MM.1S (cell line): Measurements from ENCODE around the gene SCO2.

Source experiments
- EZH2 ChIP-seq: fragments of 300-600 bp; sonication (generic); optimal IDR thresholded peaks from 2 replicates; pipeline ENCODE3; 2017; ENCODE audit warnings: low read depth, mild to moderate bottlenecking, antibody characterized with exemption, low read length, mixed read lengths
- EZH2phosphoT487 ChIP-seq: fragments of 300-600 bp; sonication (generic); IDR thresholded peaks from 2 replicates; pipeline ENCODE4 v1.6.1; 2018; ENCODE audit warnings: antibody characterized with exemption, low read length
- TF ChIP-seq, protein P1 (sequence below): fragments of 300-600 bp; sonication (generic); IDR thresholded peaks from 2 replicates; pipeline ENCODE4 v1.5.1; 2016; ENCODE audit warnings: antibody characterized with exemption, low read length, mixed read lengths

DNA sequence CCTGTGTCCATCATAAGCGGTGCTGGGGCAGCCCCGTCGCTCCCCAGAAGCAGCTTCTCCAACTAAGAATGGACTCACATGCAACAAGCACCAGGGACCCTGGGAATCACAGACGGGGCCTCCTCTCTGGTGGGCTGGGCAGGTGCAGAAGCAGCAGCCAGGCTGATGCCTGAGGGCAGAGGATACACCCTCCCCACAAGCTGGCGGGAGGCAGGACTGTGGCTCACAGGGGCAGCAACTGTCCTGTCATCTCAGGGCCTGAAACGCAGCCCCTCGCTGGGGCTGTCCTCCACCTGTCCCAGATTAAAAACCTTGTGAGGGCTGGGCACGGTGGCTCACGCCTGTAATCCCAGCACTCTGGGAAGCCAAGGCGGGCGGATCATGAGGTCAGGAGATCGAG, 47.5 kb downstream of the SCO2 start:
- TF ChIP-seq, protein P1, sequence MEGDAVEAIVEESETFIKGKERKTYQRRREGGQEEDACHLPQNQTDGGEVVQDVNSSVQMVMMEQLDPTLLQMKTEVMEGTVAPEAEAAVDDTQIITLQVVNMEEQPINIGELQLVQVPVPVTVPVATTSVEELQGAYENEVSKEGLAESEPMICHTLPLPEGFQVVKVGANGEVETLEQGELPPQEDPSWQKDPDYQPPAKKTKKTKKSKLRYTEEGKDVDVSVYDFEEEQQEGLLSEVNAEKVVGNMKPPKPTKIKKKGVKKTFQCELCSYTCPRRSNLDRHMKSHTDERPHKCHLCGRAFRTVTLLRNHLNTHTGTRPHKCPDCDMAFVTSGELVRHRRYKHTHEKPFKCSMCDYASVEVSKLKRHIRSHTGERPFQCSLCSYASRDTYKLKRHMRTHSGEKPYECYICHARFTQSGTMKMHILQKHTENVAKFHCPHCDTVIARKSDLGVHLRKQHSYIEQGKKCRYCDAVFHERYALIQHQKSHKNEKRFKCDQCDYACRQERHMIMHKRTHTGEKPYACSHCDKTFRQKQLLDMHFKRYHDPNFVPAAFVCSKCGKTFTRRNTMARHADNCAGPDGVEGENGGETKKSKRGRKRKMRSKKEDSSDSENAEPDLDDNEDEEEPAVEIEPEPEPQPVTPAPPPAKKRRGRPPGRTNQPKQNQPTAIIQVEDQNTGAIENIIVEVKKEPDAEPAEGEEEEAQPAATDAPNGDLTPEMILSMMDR, result no peak
- TF ChIP-seq EZH2 (no peak), EZH2phosphoT487 (no peak)
